Stimulated activated CD8-positive, alpha-beta memory T cell treated with anti-CD3 and anti-CD28 coated beads, Interleukin-4, amount 100 ng/mL, for 24 hours (primary cell): ENCODE measurements around the gene GABBR2.
"Not testable (repeated sequence)": the region's sequence is repeated elsewhere in the genome, so short reads cannot be mapped to it uniquely, and the experiment has no call there.

Experiments
- DNase-seq: peaks from one replicate; pipeline ENCODE4 v3.0.0-alpha.2; 2020; ENCODE audit warnings: low read depth

The GABBR2 gene

GRCh38 chr9:98481676-98482075 is 227.1 kb downstream of the GABBR2 start:
- no peak for DNase-seq

GRCh38 chr9:98479967-98480847 is 228.5 kb downstream of the GABBR2 start:
- DNase-seq: no peak

GRCh38 chr9:98479449-98479848 is 229.3 kb downstream of the GABBR2 start:
- no peak for DNase-seq

- DNase-seq: no peak
Measured at GRCh38 chr9:98477884-98478283, 230.9 kb downstream of the GABBR2 start.

- DNase-seq: no peak
Measured at GRCh38 chr9:98472216-98472615, 236.5 kb downstream of the GABBR2 start.

- no peak for DNase-seq
Measured at GRCh38 chr9:98471185-98471584, 237.6 kb downstream of the GABBR2 start.

- no peak for DNase-seq
Measured at GRCh38 chr9:98468567-98469239, 240.0 kb downstream of the GABBR2 start.

GRCh38 chr9:98465799-98466198 is 242.9 kb downstream of the GABBR2 start:
- no peak for DNase-seq

GRCh38 chr9:98464156-98464690 is 244.5 kb downstream of the GABBR2 start:
- DNase-seq: not testable (repeated sequence)

GRCh38 chr9:98462310-98462709 is 246.4 kb downstream of the GABBR2 start:
- DNase-seq: no peak

GRCh38 chr9:98460704-98461103 is 248.0 kb downstream of the GABBR2 start:
- no peak for DNase-seq

GRCh38 chr9:98457726-98458370 is 250.9 kb downstream of the GABBR2 start:
- DNase-seq: no peak

- no peak for DNase-seq
Measured at GRCh38 chr9:98456156-98456613, 252.6 kb downstream of the GABBR2 start.

GRCh38 chr9:98455256-98456155 is 253.2 kb downstream of the GABBR2 start:
- no peak for DNase-seq

GRCh38 chr9:98453589-98454311 is 255.0 kb downstream of the GABBR2 start:
- DNase-seq: no peak

- DNase-seq: no peak
Measured at GRCh38 chr9:98451576-98451975, 257.2 kb downstream of the GABBR2 start.

- DNase-seq: no peak
Measured at GRCh38 chr9:98450496-98450895, 258.2 kb downstream of the GABBR2 start.

GRCh38 chr9:98449871-98450270 is 258.9 kb downstream of the GABBR2 start:
- no peak for DNase-seq

GRCh38 chr9:98445576-98445975 is 263.2 kb downstream of the GABBR2 start:
- DNase-seq: no peak

GRCh38 chr9:98444601-98445000 is 264.1 kb downstream of the GABBR2 start:
- DNase-seq: no peak

- no peak for DNase-seq
Measured at GRCh38 chr9:98442541-98442940, 266.2 kb downstream of the GABBR2 start.
